Uterus (tissue), 4 donors: ENCODE results near the gene CPSF2. TPM values are rescaled to one million over a fixed set of nuclear protein-coding genes. Genes with fewer than 3 reads are reported as not detected.

ENCODE experiments used
- DNase-seq, 2 donors: peaks; one replicate each; pipeline ENCODE4 v3.0.0-alpha.2; 2019 to 2020
- H3K27ac ChIP-seq, 2 donors: fragments of 200-600 bp; sonication (generic); 1 replicate in 1 of 2; 2 replicates in 1 of 2; pipeline ENCODE4 v1.5.1; 2016 to 2018
- H3K27me3 ChIP-seq, 2 donors: fragments of 200-600 bp; sonication (generic); one replicate each; pipeline ENCODE4 v1.5.1; 2018 to 2019; ENCODE audit warnings: control low read depth in 1 of 2
- H3K36me3 ChIP-seq, 2 donors: fragments of 200-600 bp; sonication (generic); one replicate each; pipeline ENCODE4 v1.5.1; 2019; ENCODE audit warnings: control low read depth in 1 of 2
- H3K4me1 ChIP-seq, 2 donors: fragments of 200-600 bp; sonication (generic); one replicate each; pipeline ENCODE4 v1.5.1; 2018 to 2019; ENCODE audit warnings: control low read depth in 1 of 2
- H3K4me3 ChIP-seq, 2 donors: fragments of 200-600 bp; sonication (generic); 1 replicate in 1 of 2; 2 replicates in 1 of 2; pipeline ENCODE4 v1.5.1; 2018 to 2019; ENCODE audit warnings: mild to moderate bottlenecking in 1 of 2
- H3K9me3 ChIP-seq, 2 donors: fragments of 200-600 bp; sonication (generic); one replicate each; pipeline ENCODE4 v1.5.1; 2019; ENCODE audit warnings: control low read depth in 1 of 2
- POLR2A ChIP-seq, 2 donors: fragments of 450-650 bp; IDR thresholded peaks; one replicate each; pipeline ENCODE4 v1.6.1; 2016; ENCODE audit warnings: antibody characterized with exemption in 2 of 2, mild to moderate bottlenecking in 1 of 2, moderate library complexity in 1 of 2
- intact Hi-C: fragments of 100-400 bp; cut with DNase I; formaldehyde crosslinking; loops from one replicate; pipeline ENCODE4 v1.15.1; 2023; ENCODE audit warnings: low total_unique reads
- total RNA-seq, 4 donors: library from RNA; depleted of rRNA in 3 of 4; stranded (reverse); fragments of >200 nt in 3 of 4; gene quantifications; one replicate each; pipeline versions ENCODE4 v1.1.0 to v1.2.4, GENCODE V29; 2014 to 2023
- TF ChIP-seq, protein P1 (sequence below), 4 experiments: fragments of 200-600 bp in 2 of 4; fragments of 450-650 bp in 2 of 4; sonication (generic) in 2 of 4; IDR thresholded peaks; one replicate each; pipeline ENCODE4 v1.5.1; 2016 to 2019; ENCODE audit warnings: antibody characterized with exemption in 4 of 4, mild to moderate bottlenecking in 2 of 4, moderate library complexity in 1 of 4
- donor health status: DM: yes; HTN: yes; CAD: no.

The CPSF2 gene
- total RNA-seq, 4 donors from 2014 or later, result 10.8 to 51.5 (median 38.9) TPM

DNA sequence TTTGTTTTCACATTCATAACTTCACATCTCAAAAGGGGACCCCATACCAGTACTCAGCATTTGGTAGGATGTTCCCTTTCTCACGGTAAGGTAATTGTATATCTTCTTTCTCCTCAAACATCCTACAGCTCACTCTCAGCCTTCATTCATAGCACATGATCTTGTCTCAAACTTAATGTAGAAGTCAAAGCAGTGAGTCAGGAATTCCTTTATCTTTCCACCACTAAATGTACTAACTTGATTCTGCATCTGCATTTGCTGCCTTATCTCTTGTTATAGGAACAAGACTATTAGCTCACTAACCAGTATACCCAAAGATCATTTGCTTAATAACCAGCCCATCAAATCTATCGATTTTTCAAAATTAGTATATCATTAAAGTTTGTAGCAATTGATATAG, 22.9 kb downstream of the CPSF2 start:
- no peaks in the 10 kb centered on the region for H3K36me3 ChIP-seq
- no peaks in the 10 kb centered on the region for H3K9me3 ChIP-seq
- TF ChIP-seq POLR2A (IDR thresholded peaks at IDR 0.05), result no peak
- TF ChIP-seq, protein P1, sequence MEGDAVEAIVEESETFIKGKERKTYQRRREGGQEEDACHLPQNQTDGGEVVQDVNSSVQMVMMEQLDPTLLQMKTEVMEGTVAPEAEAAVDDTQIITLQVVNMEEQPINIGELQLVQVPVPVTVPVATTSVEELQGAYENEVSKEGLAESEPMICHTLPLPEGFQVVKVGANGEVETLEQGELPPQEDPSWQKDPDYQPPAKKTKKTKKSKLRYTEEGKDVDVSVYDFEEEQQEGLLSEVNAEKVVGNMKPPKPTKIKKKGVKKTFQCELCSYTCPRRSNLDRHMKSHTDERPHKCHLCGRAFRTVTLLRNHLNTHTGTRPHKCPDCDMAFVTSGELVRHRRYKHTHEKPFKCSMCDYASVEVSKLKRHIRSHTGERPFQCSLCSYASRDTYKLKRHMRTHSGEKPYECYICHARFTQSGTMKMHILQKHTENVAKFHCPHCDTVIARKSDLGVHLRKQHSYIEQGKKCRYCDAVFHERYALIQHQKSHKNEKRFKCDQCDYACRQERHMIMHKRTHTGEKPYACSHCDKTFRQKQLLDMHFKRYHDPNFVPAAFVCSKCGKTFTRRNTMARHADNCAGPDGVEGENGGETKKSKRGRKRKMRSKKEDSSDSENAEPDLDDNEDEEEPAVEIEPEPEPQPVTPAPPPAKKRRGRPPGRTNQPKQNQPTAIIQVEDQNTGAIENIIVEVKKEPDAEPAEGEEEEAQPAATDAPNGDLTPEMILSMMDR (IDR thresholded peaks at IDR 0.05), result no peak
- H3K27ac ChIP-seq, result no peak overlapping the region
- intact Hi-C loops, result no loop called here
- no peaks in the 10 kb centered on the region for H3K27me3 ChIP-seq
- no peak for DNase-seq
- H3K4me1 ChIP-seq, result no peaks in the 10 kb centered on the region
- no peak overlapping the region for H3K4me3 ChIP-seq

DNA sequence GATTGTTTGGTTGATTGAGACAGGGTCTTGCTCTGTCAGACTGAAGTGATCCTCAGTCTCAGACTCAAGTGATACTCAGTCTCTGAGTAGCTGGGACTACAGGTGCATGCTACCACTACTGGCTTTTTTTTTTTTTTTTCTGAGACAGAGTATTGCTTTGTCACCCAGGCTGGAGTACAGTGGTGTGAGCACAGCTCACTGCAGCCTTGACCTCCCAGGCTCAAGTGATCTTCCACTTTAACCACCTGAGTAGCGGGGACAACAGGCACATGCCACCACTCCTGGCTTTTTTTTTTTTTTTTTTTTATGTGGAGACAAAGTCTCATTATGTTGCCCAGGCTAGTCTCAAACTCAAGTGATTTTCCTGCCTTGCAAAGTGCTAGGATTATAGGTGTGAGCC, 31.8 kb downstream of the CPSF2 start:
- no peaks in the 10 kb centered on the region for H3K9me3 ChIP-seq
- H3K27ac ChIP-seq, result no peak overlapping the region
- H3K4me3 ChIP-seq, result no peak overlapping the region
- no peaks in the 10 kb centered on the region for H3K36me3 ChIP-seq
- H3K4me1 ChIP-seq, result no peaks in the 10 kb centered on the region
- TF ChIP-seq, protein P1 (IDR thresholded peaks at IDR 0.05), result no peak
- TF ChIP-seq POLR2A (IDR thresholded peaks at IDR 0.05), result no peak
- DNase-seq, result no peak
- H3K27me3 ChIP-seq, result no peaks in the 10 kb centered on the region
- intact Hi-C loops, result no loop called here

DNA sequence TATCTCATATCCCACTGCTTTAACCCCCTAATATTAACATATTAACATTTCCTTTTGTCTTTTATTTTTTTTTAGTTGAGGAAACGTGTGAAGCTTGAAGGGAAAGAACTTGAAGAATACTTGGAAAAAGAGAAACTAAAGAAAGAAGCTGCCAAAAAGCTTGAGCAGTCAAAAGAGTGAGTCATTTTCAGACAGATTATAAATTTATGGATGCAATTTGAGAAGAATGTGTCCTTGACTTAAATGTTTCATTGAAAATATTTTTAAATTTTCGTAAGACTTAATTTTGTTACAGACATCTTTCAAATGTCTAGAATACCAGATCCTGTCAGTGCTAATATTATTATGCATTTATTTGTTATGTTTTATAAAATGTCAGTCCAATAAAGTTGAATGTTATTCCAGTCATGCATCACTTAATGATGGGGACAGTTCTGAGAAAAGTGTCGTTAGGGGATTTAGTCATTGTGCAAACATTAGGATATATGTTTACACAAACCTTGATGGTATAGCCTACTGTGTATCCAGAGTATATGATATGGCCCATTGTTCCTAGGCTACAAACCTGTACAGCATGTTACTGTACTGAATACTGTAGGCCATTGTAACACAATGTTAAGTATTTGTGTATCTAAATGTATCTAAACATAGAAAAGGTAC, 32.6 kb downstream of the CPSF2 start:
- Histone ChIP-seq H3K27ac (no peak overlapping the region), H3K27me3 (no peaks in the 10 kb centered on the region), H3K4me1 (no peaks in the 10 kb centered on the region), H3K4me3 (no peak overlapping the region), H3K9me3 (no peaks in the 10 kb centered on the region), H3K36me3 (no peaks in the 10 kb centered on the region)
- intact Hi-C loops, result no loop called here
- no peak for DNase-seq
- no peak for TF ChIP-seq POLR2A (IDR thresholded peaks at IDR 0.05)
- TF ChIP-seq, protein P1 (IDR thresholded peaks at IDR 0.05), result no peak

DNA sequence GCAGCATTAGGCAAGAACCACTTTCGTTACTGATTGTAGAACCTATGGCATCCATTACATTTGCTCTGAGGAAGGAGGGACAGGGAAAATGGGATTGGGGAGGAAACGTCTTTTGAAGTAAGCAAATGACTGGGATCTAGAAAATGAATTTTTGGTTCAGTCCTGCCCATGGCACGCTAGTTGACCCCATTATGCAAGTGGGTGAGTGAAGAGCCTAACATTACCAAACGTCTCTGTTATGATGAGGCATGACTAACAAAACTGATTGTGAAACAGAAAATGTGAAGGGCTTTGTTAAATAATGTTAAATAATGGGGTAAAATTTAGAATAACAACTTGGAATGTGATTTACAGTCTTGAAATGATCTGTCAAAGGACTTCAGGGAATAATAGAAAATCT, 38.9 kb downstream of the CPSF2 start:
- H3K27ac ChIP-seq, result no peak overlapping the region
- TF ChIP-seq POLR2A (IDR thresholded peaks at IDR 0.05), result no peak
- TF ChIP-seq, protein P1 (IDR thresholded peaks at IDR 0.05), result no peak
- H3K27me3 ChIP-seq, result no peaks in the 10 kb centered on the region
- DNase-seq, result no peak
- intact Hi-C loops, result no loop called here
- peaks cover 0 to 3% of the 10 kb centered on the region in 2 donors for H3K9me3 ChIP-seq
- H3K4me1 ChIP-seq, result no peaks in the 10 kb centered on the region
- no peak overlapping the region for H3K4me3 ChIP-seq
- H3K36me3 ChIP-seq, result no peaks in the 10 kb centered on the region

DNA sequence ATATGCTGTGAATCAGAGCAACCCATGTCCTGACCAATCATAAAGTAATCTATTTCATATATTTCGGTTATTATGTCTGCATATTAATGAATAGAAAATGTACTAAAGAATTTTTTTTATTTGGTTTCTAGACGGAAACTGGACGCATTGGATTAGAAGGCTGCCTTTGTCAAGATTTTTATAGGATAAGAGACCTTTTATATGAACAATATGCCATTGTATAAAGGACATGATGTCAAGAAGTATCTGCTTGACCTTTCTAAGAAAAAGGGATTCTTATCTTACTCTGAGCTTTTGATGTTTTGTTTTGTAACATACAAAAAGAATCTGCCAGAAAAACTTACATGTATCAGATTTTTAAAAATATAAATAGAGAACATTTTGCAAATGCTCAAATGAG, 39.8 kb downstream of the CPSF2 start:
- H3K9me3 ChIP-seq, result peaks cover 0 to 3% of the 10 kb centered on the region in 2 donors
- no peak for DNase-seq
- intact Hi-C loops, result no loop called here
- no peaks in the 10 kb centered on the region for H3K27me3 ChIP-seq
- H3K27ac ChIP-seq, result no peak overlapping the region
- H3K4me1 ChIP-seq, result no peaks in the 10 kb centered on the region
- TF ChIP-seq, protein P1 (IDR thresholded peaks at IDR 0.05), result no peak
- TF ChIP-seq POLR2A (IDR thresholded peaks at IDR 0.05), result no peak
- H3K4me3 ChIP-seq, result no peak overlapping the region
- H3K36me3 ChIP-seq, result no peaks in the 10 kb centered on the region
